HG02571 (cell line): ENCODE data around the gene VMO1.

ENCODE experiments used
- ATAC-seq: cut with Tn5 transposase; IDR thresholded peaks from one replicate; pipeline ENCODE4 v1.9.1; 2021; ENCODE audit warnings: mild to moderate bottlenecking, moderate library complexity; ENCODE audit not compliant: unreplicated experiment

VMO1 gene, protein sequence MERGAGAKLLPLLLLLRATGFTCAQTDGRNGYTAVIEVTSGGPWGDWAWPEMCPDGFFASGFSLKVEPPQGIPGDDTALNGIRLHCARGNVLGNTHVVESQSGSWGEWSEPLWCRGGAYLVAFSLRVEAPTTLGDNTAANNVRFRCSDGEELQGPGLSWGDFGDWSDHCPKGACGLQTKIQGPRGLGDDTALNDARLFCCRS

GRCh38 chr17:4786106-4786511 is at the start of gene VMO1:
TSS of gene VMO1 (minus strand) at chr17:4786364. CDS start at chr17:4786352, 12 bp downstream.
- no peak for ATAC-seq

DNA sequence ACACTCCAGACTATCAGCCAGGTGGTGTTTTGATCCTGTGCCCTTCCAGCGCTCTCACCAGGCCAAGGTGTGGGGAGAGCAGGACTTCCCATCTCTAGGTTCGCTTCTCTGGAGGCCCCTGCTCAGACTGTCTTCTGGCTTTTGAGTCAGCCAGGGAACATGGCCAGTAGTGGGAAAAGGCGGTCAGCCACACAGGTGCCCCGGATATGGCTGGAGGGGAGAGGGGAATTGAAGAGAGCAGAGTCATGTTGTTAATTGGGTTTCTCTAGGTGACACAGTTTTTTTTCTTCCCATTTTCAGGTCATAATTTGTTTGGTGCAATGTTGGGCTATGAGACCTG is 48.5 kb upstream of the VMO1 start:
- no peak for ATAC-seq

DNA sequence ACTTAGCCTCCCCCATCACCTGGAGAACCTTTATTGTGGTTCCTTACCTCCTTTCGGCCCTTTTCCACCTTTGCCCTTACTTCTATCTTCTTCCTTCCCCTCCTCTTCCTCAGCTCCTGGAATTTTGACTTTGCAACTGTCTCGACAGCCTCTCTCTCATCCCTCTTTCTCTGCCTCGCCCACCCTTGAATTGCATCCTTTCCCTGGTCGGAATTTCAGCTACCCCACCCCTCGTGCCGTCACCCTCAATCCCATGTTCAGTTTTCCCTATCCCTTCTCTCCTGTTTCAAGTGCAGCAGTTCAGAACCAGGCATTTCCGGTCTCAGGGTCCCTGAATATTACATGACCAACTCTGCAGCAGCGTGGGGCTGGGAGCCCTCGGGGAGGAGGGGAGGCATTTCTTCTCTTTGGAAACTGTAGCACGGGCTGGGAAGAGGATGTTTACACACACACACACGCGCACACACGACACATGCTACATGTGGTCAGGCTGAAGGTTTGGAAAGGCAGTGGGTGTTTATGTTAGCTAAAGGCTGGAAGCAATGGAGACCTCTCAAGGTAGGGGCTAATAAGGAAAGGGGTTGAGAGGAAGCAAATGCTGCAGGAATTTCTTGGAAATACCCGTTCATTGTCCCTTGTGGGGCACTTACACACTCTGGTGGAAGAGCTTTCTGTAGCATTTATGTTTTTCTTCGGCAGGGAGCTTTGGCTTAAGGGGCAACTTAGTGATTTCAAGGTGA is 47.9 kb upstream of the VMO1 start:
- no peak for ATAC-seq

DNA sequence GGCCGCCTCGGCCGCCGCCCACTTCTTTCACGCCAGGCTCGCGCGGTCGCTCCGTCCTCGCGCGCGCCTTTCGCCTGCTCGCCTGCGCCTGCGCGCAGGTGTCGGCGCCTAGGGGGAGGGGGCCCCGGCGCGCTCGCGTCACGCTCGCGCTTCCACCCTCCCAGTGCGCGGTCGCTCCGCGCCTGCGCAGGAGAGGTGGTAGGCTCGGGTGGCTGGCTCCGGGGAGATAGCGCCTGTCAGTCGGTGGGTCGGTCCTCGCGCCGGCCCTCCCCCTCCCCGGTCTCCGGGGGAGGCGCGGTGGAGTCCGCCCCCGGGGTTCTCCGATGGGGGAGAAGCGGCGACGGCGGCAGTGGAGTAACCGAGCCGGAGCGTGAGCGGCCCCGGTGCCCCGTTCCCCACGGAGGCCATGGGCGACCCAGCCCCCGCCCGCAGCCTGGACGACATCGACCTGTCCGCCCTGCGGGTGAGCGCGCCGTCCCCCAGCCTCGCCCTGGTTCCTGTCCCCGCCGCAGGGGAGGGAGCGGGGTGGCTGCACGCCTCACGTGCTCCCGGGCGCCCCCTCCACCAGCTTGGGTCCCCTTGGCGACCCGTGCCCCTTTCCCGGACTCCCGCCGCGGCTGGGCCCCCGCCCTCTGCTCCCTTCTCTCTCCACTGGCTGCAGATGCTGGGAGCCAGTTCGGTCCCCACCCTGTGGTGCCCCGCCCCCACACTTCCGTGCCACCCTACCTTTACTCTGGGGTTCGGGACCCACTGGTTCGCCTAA is 47.2 kb upstream of the VMO1 start, which contains the start of gene MINK1:
Gene MINK1 (plus strand): TSS at position 163 of the 763 bp plus-strand sequence. CDS start 244 bp downstream, at position 407.
- ATAC-seq, result peak; percentile 82

DNA sequence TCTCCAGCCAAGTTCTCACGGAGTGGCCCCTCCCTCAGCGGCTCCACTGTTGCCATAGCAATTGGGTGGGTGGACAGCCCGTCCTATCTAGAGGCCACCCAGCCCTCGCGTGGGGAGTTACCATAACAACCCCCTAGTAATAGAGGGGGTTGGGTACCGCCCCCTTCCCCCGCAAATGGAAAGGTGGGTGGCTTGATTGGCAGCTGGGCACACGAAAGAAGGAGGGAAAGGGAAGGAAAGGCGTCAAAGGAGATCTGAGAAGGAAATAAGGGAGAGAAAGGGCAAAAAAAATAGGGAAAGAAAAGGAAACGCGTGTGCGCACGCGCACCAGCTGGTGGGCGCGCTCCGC is 46.6 kb upstream of the VMO1 start:
- peak; percentile 15 for ATAC-seq

GRCh38 chr17:4827399-4827798 is 41.2 kb upstream of the VMO1 start:
- no peak for ATAC-seq

GRCh38 chr17:4823373-4824089 is 37.4 kb upstream of the VMO1 start:
- ATAC-seq, result no peak

GRCh38 chr17:4822835-4823234 is 36.7 kb upstream of the VMO1 start:
- ATAC-seq, result no peak

GRCh38 chr17:4818276-4818675 is 32.1 kb upstream of the VMO1 start:
- no peak for ATAC-seq

DNA sequence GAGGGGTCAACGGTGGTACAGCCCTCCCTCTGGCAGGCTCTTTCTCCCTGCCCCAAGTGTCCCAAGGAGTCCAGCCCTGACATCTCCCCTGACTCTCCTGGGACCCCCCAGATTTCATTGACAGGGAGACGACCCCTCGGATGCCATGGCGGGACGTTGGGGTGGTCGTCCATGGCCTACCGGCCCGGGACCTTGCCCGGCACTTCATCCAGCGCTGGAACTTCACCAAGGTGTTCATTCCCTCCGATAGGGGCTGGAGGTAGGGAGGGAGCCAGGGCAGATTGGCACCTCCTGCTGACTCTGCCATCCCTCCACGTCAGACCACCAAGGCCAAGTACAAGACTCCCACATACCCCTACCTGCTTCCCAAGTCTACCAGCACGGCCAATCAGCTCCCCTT is 30.7 kb upstream of the VMO1 start:
- no peak for ATAC-seq

DNA sequence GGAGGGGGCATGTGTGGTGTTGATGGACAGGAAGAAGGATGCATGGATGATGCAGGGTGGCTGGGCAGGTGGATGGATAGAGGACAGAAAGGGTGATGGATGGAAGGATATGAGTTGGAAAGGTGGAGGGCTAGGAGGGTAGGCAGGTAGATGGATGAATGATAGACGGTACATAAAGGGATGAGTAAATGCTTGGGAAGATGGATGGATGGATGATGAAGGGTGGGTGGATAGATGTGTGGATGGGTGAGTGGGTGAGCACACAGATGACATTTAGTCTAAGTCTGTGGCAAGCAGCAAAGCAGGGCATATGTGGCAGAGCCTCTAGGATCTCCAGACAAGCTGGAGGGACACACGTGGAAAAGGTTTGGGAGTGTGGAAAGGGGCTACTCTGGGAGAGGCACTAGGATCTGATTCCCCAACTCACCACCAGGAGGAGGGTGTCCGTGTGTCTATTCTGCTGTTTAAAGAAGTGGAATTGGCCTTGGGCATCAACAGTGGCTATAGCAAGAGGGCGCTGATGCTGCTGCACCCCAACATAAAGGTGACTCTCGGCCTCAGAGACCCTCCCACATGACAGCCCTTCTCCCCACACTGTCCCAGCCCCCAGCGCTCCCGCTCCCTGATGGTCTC is 29.0 kb upstream of the VMO1 start:
- ATAC-seq, result no peak

- ATAC-seq, result no peak
Measured at GRCh38 chr17:4812690-4813089, 26.5 kb upstream of the VMO1 start.

DNA sequence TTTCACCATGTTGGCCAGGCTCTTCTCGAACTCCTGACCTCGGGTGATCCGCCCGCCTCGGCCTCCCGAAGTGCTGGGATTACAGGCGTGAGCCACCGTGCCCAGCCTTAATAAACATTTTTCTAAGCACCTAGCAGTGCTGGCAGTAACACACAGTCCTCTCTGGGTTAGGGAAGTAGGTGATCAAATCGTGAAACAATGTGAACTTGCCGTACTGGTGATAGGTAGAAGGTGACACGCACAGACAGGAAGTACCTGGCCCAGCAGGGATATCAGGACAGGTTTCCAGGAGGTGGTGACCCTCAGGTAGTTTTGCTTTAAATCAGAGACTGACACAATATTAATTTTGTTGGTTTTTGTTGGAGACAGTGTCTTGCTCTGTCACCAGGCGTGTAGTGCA is 25.3 kb upstream of the VMO1 start:
- ATAC-seq, result no peak

DNA sequence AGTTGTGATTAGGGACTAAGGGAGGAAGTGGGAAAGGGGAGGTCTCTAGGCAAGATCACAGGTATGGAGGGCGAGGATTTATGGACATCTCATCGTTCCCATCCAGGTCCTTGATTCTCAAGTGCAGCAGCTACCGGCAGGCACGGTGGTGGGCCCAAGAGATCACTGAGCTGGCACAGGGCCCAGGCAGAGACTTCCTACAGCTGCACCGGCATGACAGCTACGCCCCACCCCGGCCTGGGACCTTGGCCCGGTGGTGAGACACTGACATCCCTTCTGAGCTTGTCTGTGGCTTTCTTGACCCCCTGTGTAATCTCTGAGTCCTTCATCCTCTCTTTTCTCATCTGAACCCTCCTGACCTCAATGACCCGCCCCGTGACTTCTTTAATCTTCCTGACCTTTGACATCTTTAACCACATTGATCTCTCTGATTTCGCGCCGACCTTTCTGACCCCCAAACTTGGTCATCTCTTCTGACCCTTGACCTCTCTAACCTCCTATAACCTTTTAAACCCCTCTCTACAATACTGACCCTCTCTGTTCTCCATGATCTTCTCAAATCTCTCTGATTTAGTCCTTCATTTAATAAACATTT is 24.6 kb upstream of the VMO1 start:
- ATAC-seq, result no peak

GRCh38 chr17:4808378-4808767 is 22.2 kb upstream of the VMO1 start:
- ATAC-seq, result no peak

- ATAC-seq, result no peak
Measured at GRCh38 chr17:4807605-4808377, 21.6 kb upstream of the VMO1 start.

DNA sequence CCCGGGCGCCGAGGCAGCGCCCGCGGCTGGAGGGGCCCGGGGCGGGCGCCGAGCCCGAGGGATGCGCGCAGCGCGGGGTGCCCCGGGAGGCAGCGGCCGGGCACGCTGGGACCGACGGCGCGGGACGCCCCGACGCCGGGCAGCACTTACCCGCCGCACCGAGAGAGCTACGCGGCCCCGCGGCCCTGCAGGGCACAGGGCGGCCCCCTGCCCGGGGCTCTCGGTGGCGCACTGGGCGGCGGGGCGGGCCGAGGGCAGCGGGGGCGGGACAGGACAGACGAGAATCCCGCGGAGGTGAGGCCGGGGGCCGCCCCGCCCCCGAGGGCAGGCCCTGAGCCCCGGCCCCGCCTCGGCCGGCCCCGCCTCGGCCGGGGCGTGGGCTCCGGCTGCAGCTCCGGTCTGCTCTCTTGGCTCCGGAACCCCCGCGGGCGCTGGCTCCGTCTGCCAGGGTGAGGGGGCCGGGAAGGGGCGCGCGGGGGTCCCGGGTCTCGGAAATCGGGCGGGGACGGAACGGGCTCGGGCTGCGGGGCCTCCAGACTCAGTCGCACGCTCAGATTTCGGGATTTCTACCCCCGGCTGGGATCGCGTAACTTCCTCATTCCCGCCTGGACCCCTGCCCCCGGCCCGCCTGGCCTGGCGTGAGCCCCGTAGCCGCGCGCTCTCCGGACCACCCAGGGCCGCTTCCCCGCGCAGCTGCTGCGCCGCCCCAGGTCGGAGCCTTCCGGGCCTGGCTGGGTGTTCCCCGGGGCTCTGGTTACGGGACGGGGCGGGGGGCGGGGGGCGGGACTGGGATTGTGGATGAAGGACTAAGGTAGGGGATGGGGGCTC is 20.8 kb upstream of the VMO1 start, which contains the start of gene PLD2:
Gene PLD2 (plus strand): TSS at position 376 of the 828 bp plus-strand sequence. CDS start 621 bp downstream, outside the sequence.
- peak; percentile 86 for ATAC-seq

DNA sequence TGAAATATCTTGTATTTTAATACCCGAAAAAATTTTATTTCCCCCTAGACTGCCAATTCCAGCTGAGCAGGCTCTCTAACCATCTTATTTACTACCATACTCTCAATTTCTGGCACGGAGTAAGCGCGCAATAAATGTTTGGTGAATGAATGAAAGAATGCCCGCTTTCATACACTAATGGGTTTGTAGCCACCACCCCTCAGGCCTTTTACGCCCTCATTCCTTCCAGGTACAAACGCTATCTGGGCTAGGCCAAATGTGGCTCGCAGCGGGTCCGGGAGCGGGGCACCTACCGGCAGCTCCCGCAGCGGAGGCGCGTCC is 20.3 kb upstream of the VMO1 start:
- ATAC-seq, result no peak

DNA sequence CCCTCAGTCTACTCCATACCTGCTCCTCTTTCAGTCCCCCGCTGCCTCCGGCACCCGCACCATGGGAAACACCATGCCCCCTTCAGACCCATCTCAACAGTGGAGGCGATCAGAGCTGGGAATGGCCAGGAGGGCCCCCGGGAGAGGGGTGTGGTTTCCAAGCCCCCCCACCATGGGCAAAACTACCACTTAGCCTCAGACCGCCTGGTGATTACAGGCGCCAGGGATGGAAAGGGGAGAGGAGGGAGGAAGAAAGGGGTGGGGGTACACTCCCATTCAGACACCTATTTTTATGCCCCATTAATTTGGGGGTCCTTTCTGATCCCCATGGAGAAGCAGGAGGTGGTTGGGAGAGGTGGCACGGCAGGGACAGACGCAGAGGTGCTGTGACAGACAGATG is 16.1 kb upstream of the VMO1 start, which contains the start of gene C17orf114:
Gene C17orf114 (minus strand): TSS at position 101 of the 400 bp plus-strand sequence.
- ATAC-seq, result no peak
